ENCODE results near the gene ARL4A.

Gene ARL4A

DNA sequence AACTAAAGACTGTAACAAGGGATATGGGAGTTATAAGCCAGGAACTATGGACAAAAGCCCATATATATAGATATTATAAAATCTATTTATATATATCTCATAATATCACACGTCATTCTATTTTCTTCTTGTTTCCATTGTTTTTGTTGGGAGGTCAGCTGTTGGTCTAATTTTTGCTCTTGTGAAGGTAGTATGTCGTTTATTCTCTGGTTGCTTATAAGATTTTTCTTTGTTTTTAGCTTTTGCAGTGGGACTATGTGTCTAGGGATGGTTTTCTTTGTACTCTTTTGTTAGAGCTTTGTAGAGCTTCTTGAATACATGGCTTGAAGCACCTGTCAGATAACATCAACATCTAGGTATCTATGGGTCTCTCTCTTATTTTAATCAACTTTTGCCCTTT lies 14.0 kb downstream of the ARL4A start:
- no peak for DNase-seq (ENCODE audit: low read depth in 2 of 2)

- DNase-seq (ENCODE audit: low read depth in 2 of 2), result no peak
Measured at GRCh38 chr7:12703881-12704280, 16.4 kb downstream of the ARL4A start.

DNA sequence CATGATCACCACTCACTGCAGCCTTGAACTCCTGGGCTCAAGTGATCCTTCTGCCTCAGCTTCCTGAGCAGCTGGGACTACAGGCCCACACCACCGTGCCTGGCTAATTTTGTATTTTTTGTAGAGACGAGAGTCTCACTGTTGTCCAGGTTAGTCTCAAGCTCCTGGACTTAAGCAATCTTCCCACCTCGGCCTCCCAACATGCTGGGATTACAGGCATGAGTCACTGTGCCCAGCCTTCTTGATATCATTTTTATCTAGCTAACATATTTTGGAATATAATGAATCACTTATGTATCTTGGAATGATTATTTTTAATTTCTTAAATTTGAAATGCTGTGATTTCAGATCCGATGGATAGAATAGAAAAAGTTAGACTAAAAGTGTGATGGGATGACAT lies 18.4 kb downstream of the ARL4A start:
- no peak for DNase-seq (ENCODE audit: low read depth in 2 of 2)

GRCh38 chr7:12706900-12707536 lies 19.6 kb downstream of the ARL4A start:
- DNase-seq (ENCODE audit: low read depth in 2 of 2), result no peak

DNA sequence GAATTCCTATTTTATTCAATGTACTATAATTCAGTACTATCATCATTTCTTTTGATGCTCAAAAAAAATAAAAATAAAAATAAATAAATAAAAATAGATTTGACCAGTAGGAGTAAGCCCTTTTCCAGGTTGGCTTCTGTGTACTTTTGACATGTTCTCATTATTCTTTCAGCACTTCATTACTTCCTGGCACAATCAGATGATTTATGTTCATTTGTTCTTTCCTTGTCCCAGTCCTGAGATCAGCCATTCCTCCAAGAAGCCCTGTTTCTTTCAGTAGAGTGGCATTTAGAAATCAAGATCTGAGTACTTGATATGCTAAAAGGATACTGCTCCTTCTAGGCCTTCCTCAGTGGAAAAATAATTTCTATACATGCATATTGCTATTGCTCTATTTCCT lies 20.9 kb downstream of the ARL4A start:
- no peak for DNase-seq (ENCODE audit: low read depth in 2 of 2)

GRCh38 chr7:12709726-12710502 lies 22.5 kb downstream of the ARL4A start:
- DNase-seq (ENCODE audit: low read depth in 2 of 2), result no peak

- DNase-seq (ENCODE audit: low read depth in 2 of 2), result no peak
Measured at GRCh38 chr7:12711124-12711523, 23.7 kb downstream of the ARL4A start.

GRCh38 chr7:12712236-12712635 lies 24.8 kb downstream of the ARL4A start:
- no peak for DNase-seq (ENCODE audit: low read depth in 2 of 2)

DNA sequence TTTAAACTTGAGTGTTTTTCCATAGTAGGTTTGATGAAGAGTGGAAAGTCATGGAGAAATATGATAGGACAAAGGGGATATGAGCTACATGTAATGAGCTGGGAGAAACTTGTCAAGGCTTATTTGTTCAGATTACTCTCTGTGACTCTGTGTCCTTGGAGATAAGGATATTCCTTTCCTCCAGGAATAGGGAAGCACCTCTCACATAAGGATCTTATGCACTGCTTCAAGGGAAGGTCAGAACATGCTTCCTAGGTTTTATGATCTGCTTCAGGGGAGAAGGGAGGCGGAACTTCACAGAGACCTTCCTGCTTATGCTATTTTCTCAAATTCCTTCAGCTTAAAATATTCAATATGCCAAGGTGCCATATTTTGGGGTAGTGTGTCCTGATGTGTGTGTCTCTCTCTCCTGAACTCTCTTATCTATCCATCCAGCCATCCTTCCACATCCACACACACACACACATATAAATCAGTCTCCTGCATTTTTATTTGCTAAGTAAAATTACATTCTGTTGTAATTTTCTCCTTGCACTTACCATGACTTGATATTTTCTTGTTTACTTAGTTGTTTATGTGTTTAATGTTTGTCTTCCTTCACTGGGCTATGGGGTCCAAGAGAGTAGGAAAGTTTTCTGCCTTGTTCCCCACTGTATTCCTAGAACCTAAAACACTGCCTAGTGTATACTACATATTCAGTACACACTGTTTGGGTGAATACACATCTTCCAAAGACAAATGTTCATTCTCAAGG lies 26.4 kb downstream of the ARL4A start:
- no peak for DNase-seq (ENCODE audit: low read depth in 2 of 2)

- DNase-seq (ENCODE audit: low read depth in 2 of 2), result no peak
Measured at GRCh38 chr7:12714379-12714737, 26.9 kb downstream of the ARL4A start.

GRCh38 chr7:12715372-12716133 lies 28.1 kb downstream of the ARL4A start:
- DNase-seq (ENCODE audit: low read depth in 2 of 2), result peak; percentile 5 to 10

GRCh38 chr7:12716134-12716681 lies 28.8 kb downstream of the ARL4A start:
- no peak for DNase-seq (ENCODE audit: low read depth in 2 of 2)

- DNase-seq (ENCODE audit: low read depth in 2 of 2), result no peak
Measured at GRCh38 chr7:12716722-12717121, 29.3 kb downstream of the ARL4A start.

GRCh38 chr7:12719141-12719919 lies 31.9 kb downstream of the ARL4A start:
- DNase-seq (ENCODE audit: low read depth in 2 of 2), result no peak

GRCh38 chr7:12719981-12720865 lies 32.8 kb downstream of the ARL4A start:
- no peak for DNase-seq (ENCODE audit: low read depth in 2 of 2)

- DNase-seq (ENCODE audit: low read depth in 2 of 2), result no peak
Measured at GRCh38 chr7:12721286-12721830, 33.9 kb downstream of the ARL4A start.

DNA sequence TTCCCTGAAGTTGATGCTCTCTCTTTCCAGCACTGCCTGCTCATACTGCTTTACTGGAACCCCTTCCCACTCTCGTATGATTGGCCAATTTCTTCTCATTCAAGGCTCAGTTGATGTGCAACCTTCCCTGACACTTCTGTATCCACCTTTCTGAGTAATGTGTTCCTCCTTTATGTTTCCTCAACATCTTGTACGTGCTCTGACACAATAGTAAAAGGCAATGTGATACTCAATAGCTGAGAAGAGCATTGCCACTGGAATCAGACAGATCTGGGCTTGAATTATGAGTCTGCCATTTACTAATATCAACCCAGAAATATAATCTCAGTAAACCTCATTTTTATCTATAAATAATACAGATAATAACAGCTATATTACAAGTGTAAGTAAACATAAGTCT lies 34.7 kb downstream of the ARL4A start:
- no peak for DNase-seq (ENCODE audit: low read depth in 2 of 2)

- no peak for DNase-seq (ENCODE audit: low read depth in 2 of 2)
Measured at GRCh38 chr7:12722636-12723605, 35.5 kb downstream of the ARL4A start.

Measured in stimulated activated CD4-positive, alpha-beta T cell treated with anti-CD3 and anti-CD28 coated beads, Interleukin-15, amount 100 ng/mL, for 48 hours (primary cell).